ENCODE results near the gene UNC5C. TPM values are rescaled to one million over a fixed set of nuclear protein-coding genes. Genes with fewer than 3 reads are reported as not detected.

UNC5C gene
- total RNA-seq, 2 donors from 2014 or later: 0.52 to 2.0 TPM

GRCh38 chr4:95517576-95518345 lies 31.0 kb downstream of the UNC5C start:
- 56 to 62% methylated on average over 7 of the region's 7 CpGs for WGBS, 2 donors
- TF ChIP-seq POLR2A (IDR thresholded peaks at IDR 0.05) (no peak), CTCF (IDR thresholded peaks at IDR 0.05) (no peak)
- intact Hi-C loops (cut with DNase I): no loop called here

GRCh38 chr4:95516528-95517017 lies 32.2 kb downstream of the UNC5C start:
- TF ChIP-seq CTCF (IDR thresholded peaks at IDR 0.05) (no peak), POLR2A (IDR thresholded peaks at IDR 0.05) (no peak)
- Histone ChIP-seq H3K36me3 (replicated peaks in 1 of 2; ENCODE audit: insufficient read depth in 1 of 2, low read depth in 2 of 2) (no peaks in the 10 kb centered on the region), H3K27me3 (no peaks in the 10 kb centered on the region), H3K4me1 (no peaks in the 10 kb centered on the region), H3K9me3 (no peaks in the 10 kb centered on the region), H3K27ac (no peak overlapping the region), H3K4me3 (no peak overlapping the region)
- ATAC-seq (no peak), DNase-seq (no peak)
- intact Hi-C loops (cut with DNase I): no loop called here
- WGBS, 2 donors: 74 to 84% methylated on average over 10 of the region's 10 CpGs

More at GRCh38 chr4:95517576-95518345, 31.0 kb downstream of the UNC5C start:
- ATAC-seq (no peak), DNase-seq (no peak)
- H3K9me3 ChIP-seq: no peaks in the 10 kb centered on the region
- no peak overlapping the region for H3K4me3 ChIP-seq
- no peaks in the 10 kb centered on the region for H3K36me3 ChIP-seq (replicated peaks in 1 of 2; ENCODE audit: insufficient read depth in 1 of 2, low read depth in 2 of 2)
- no peaks in the 10 kb centered on the region for H3K27me3 ChIP-seq
- no peaks in the 10 kb centered on the region for H3K4me1 ChIP-seq
- no peak overlapping the region for H3K27ac ChIP-seq

- no peak for TF ChIP-seq POLR2A (IDR thresholded peaks at IDR 0.05)
- no peak for TF ChIP-seq CTCF (IDR thresholded peaks at IDR 0.05)
- H3K4me3 ChIP-seq: no peak overlapping the region
- intact Hi-C loops (cut with DNase I): no loop called here
- H3K27ac ChIP-seq: peak overlapping the region in 1 of 4 donors; percentile 13
- H3K27me3 ChIP-seq: no peaks in the 10 kb centered on the region
- H3K4me1 ChIP-seq: no peaks in the 10 kb centered on the region
- 33 to 45% methylated on average over 1 of the region's 1 CpG for WGBS, 2 donors
- ATAC-seq: no peak
- H3K36me3 ChIP-seq (replicated peaks in 1 of 2; ENCODE audit: insufficient read depth in 1 of 2, low read depth in 2 of 2): no peaks in the 10 kb centered on the region
- no peaks in the 10 kb centered on the region for H3K9me3 ChIP-seq
- no peak for DNase-seq
These were observed 33.2 kb downstream of the UNC5C start for GRCh38 chr4:95515589-95515988.

GRCh38 chr4:95513022-95513421 lies 35.8 kb downstream of the UNC5C start:
- H3K9me3 ChIP-seq: no peaks in the 10 kb centered on the region
- no peaks in the 10 kb centered on the region for H3K36me3 ChIP-seq (replicated peaks in 1 of 2; ENCODE audit: insufficient read depth in 1 of 2, low read depth in 2 of 2)
- DNase-seq: no peak
- no peaks in the 10 kb centered on the region for H3K27me3 ChIP-seq
- intact Hi-C loops (cut with DNase I): no loop called here
- H3K4me3 ChIP-seq: no peak overlapping the region
- WGBS, 2 donors: 78 to 83% methylated on average over 4 of the region's 4 CpGs
- no peak for TF ChIP-seq POLR2A (IDR thresholded peaks at IDR 0.05)
- no peak for TF ChIP-seq CTCF (IDR thresholded peaks at IDR 0.05)
- no peak overlapping the region for H3K27ac ChIP-seq
- no peak for ATAC-seq
- H3K4me1 ChIP-seq: no peaks in the 10 kb centered on the region

- no peak for ATAC-seq
- Histone ChIP-seq H3K4me3 (no peak overlapping the region), H3K36me3 (replicated peaks in 1 of 2; ENCODE audit: insufficient read depth in 1 of 2, low read depth in 2 of 2) (no peaks in the 10 kb centered on the region), H3K4me1 (no peaks in the 10 kb centered on the region), H3K9me3 (no peaks in the 10 kb centered on the region), H3K27me3 (no peaks in the 10 kb centered on the region), H3K27ac (no peak overlapping the region)
- TF ChIP-seq POLR2A (IDR thresholded peaks at IDR 0.05): no peak
- TF ChIP-seq CTCF (IDR thresholded peaks at IDR 0.05): no peak
- DNase-seq: no peak
- intact Hi-C loops (cut with DNase I): no loop called here
- WGBS, 2 donors: 56 to 62% methylated on average over 3 of the region's 3 CpGs
These were observed 37.3 kb downstream of the UNC5C start for GRCh38 chr4:95511477-95511876.
